Panc1 (cell line): ENCODE measurements around the gene TMEM266.

ENCODE experiments used
- SIN3A ChIP-seq: IDR thresholded peaks from 2 replicates; pipeline ENCODE4 v1.6.1; 2012; ENCODE audit warnings: low read depth, mild to moderate bottlenecking, low read length, moderate library complexity, borderline replicate concordance; ENCODE audit not compliant: insufficient read depth
- TF ChIP-seq, protein P1 (sequence below): fragments of 450-650 bp; IDR thresholded peaks from 2 replicates; pipeline ENCODE4 v1.5.1; 2017; ENCODE audit warnings: mild to moderate bottlenecking
- TF ChIP-seq, protein P2 (sequence below), 2 experiments: IDR thresholded peaks; 2 replicates each; pipeline ENCODE4 v1.6.1; 2011 to 2012; ENCODE audit warnings: low read depth in 2 of 2, control low read depth in 1 of 2, low read length in 1 of 2, mild to moderate bottlenecking in 1 of 2, moderate library complexity in 1 of 2; ENCODE audit not compliant: insufficient read depth in 1 of 2

DNA sequence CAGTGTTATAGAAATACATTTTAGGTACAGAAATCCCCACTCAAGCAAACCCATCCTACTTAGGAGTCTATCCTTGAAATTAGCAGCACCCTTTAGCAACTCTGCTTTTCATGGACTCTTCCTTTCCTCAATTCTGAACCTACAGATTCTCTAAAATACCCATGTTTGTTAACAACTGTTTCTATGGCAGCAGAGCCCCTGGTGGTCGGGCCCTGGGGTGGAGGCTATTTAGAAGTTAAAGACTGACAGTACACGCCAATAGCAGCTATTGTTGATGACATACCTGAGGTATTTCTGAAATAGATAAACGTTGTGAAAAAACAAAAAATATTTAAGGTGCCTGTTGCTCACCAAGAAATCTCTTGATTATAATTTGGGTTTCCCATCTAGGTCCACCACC is 24.2 kb upstream of the TMEM266 start:
- TF ChIP-seq, protein P1, sequence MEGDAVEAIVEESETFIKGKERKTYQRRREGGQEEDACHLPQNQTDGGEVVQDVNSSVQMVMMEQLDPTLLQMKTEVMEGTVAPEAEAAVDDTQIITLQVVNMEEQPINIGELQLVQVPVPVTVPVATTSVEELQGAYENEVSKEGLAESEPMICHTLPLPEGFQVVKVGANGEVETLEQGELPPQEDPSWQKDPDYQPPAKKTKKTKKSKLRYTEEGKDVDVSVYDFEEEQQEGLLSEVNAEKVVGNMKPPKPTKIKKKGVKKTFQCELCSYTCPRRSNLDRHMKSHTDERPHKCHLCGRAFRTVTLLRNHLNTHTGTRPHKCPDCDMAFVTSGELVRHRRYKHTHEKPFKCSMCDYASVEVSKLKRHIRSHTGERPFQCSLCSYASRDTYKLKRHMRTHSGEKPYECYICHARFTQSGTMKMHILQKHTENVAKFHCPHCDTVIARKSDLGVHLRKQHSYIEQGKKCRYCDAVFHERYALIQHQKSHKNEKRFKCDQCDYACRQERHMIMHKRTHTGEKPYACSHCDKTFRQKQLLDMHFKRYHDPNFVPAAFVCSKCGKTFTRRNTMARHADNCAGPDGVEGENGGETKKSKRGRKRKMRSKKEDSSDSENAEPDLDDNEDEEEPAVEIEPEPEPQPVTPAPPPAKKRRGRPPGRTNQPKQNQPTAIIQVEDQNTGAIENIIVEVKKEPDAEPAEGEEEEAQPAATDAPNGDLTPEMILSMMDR: no peak
- TF ChIP-seq, protein P2, sequence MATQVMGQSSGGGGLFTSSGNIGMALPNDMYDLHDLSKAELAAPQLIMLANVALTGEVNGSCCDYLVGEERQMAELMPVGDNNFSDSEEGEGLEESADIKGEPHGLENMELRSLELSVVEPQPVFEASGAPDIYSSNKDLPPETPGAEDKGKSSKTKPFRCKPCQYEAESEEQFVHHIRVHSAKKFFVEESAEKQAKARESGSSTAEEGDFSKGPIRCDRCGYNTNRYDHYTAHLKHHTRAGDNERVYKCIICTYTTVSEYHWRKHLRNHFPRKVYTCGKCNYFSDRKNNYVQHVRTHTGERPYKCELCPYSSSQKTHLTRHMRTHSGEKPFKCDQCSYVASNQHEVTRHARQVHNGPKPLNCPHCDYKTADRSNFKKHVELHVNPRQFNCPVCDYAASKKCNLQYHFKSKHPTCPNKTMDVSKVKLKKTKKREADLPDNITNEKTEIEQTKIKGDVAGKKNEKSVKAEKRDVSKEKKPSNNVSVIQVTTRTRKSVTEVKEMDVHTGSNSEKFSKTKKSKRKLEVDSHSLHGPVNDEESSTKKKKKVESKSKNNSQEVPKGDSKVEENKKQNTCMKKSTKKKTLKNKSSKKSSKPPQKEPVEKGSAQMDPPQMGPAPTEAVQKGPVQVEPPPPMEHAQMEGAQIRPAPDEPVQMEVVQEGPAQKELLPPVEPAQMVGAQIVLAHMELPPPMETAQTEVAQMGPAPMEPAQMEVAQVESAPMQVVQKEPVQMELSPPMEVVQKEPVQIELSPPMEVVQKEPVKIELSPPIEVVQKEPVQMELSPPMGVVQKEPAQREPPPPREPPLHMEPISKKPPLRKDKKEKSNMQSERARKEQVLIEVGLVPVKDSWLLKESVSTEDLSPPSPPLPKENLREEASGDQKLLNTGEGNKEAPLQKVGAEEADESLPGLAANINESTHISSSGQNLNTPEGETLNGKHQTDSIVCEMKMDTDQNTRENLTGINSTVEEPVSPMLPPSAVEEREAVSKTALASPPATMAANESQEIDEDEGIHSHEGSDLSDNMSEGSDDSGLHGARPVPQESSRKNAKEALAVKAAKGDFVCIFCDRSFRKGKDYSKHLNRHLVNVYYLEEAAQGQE (IDR thresholded peaks at IDR 0.05; ENCODE audit: insufficient read depth in 1 of 2, low read depth in 2 of 2, low read length in 1 of 2): no peak
- TF ChIP-seq SIN3A: no peak
